ENCODE measurements around the gene PTPN18.
"Not testable (repeated sequence)": the region's sequence is repeated elsewhere in the genome, so short reads cannot be mapped to it uniquely, and the experiment has no call there.

PTPN18 gene

GRCh38 chr2:130355578-130356431 lies at the start of gene PTPN18:
Gene PTPN18, plus strand, starts transcription at chr2:130356056. Its CDS starts 52 bp downstream, at chr2:130356108.
- peak; percentile 93 for DNase-seq (ENCODE audit: low spot score)

DNA sequence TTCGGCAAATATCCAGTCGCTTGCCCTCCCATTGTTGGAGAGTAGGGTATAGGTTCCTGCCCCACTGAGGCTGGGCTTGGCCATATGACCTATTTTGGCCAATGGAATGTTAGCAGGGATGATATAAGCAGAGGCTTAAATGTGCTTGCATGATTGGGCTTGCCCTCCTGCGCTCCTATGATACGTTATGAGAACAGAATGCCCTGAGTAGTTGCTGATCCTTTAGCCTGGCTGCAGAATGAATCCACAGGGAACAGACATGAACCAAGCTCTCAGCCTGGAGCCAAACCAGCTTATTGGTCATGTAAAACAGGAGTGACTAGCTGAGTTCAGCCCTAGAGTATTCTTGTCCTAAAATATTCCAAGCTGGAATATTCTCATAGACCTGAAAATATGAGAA lies 48.0 kb upstream of the PTPN18 start:
- DNase-seq (ENCODE audit: low spot score): no peak

DNA sequence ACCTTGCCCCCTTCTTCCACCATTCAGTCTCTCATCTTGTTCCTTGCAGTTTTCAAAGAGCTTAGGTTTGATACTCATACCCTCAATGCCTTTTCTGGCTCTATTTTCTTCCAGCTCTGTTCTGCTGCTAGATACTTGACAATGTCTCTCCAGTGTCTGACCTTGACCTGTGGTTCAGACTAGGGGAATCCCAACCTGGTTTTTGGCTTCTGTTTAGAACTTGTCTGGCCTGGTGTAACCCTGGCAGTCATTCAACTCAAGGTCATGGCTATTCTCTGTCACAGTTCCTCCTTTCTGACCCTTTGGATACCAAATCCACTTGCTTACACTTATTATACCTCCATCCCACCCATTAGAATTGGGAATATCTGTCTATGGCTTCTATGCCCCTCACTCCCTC lies 45.0 kb upstream of the PTPN18 start:
- DNase-seq (ENCODE audit: low spot score): no peak

DNA sequence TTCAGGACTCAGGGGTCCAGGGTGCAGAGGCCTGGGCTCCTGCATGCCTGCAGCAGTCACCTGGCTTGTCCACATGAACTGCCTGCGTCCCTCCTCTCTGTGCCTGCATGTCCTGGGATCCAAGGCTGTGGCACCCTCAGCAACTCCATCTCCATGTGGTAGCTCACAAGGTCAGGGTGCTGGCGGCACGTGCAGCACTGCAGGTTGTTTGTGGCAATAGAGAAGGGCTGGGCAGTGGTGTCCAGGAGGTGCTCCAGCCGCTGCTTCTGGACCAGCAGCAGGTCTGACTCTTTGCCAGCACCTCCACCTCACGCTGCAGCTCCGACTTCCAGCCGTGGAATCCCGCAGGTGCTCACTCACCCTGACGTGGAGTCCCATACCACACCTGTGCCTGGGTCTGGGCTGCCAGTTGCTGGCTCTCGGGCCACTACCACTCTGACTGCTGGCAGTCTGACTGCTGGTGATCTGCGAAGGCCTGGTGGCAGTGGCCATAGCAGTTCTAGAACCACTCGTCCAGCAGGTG lies 42.0 kb upstream of the PTPN18 start:
- no peak for DNase-seq (ENCODE audit: low spot score)

GRCh38 chr2:130314377-130314776 lies 41.5 kb upstream of the PTPN18 start:
- DNase-seq (ENCODE audit: low spot score): no peak

DNA sequence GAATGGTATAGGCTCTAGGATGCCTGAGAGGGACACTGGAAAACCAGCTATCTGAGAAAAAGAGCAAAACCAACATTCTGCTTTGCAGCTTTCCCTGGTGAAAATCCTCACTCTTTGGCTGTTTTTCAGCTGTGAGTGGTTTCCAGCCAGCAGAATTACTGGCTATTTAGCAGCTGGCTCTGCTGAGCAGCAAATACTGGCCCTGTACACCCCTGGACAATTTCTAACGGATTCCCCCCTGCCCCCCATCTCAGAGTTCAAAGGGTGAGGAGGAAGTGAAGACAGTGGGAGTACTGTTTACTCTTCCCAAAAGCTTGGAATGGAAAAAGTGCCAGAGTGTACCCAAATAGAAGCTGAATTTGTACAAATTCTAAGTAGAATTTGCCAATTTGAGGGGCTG lies 39.3 kb upstream of the PTPN18 start:
- DNase-seq (ENCODE audit: low spot score): no peak

GRCh38 chr2:130318906-130319305 lies 37.0 kb upstream of the PTPN18 start:
- DNase-seq (ENCODE audit: low spot score): no peak

GRCh38 chr2:130319536-130319935 lies 36.3 kb upstream of the PTPN18 start:
- peak; percentile 20 for DNase-seq (ENCODE audit: low spot score)

- DNase-seq (ENCODE audit: low spot score): peak; percentile 64
These were observed 27.9 kb upstream of the PTPN18 start for GRCh38 chr2:130327703-130328527.

- peak; percentile 46 for DNase-seq (ENCODE audit: low spot score)
These were observed 27.1 kb upstream of the PTPN18 start for GRCh38 chr2:130328710-130329109.

DNA sequence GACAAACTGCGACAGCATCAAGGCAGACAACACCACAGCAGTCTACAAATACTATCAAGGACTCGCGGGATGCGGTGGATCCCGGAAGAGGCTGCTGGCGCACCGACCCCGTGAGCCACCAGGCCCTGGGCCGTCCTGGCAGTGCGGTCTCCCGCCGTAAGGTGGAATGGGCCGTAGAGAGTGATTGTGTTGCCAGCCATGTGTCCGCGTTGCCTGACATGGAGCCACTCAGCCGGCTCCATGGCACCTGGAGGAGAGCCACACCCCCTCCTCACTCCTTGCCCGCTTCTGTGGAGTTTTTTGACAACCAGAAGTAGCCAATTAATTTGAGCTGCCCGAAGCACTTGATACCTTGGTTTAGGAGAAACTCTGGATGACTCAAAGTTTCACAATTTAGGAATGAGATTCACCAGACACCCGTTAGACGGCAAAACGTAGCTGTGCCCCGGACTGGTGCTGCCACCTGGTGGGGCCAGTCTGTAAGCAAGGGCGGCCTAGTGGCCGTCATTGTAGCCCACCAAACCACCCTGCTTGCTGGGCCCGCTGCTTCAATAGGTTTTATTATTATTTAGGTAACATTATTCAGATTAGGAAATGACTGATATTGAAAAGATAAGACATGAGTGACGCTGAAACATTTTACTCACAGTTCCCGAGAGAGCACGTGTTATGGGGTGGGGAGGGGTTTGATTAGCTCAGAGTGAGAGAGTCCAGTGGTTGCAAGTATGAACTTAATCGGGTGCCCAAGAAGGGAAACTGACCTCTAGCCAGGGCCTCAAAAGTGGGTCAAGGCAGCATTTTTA lies 23.4 kb upstream of the PTPN18 start:
- peak; percentile 77 for DNase-seq (ENCODE audit: low spot score)

- DNase-seq (ENCODE audit: low spot score): not testable (repeated sequence)
These were observed 22.6 kb upstream of the PTPN18 start for GRCh38 chr2:130333253-130333652.

GRCh38 chr2:130334026-130334425 lies 21.8 kb upstream of the PTPN18 start:
- DNase-seq (ENCODE audit: low spot score): no peak

- no peak for DNase-seq (ENCODE audit: low spot score)
These were observed 20.6 kb upstream of the PTPN18 start for GRCh38 chr2:130335226-130335625.

GRCh38 chr2:130336150-130336876 lies 19.5 kb upstream of the PTPN18 start:
- DNase-seq (ENCODE audit: low spot score): peak; percentile 19

DNA sequence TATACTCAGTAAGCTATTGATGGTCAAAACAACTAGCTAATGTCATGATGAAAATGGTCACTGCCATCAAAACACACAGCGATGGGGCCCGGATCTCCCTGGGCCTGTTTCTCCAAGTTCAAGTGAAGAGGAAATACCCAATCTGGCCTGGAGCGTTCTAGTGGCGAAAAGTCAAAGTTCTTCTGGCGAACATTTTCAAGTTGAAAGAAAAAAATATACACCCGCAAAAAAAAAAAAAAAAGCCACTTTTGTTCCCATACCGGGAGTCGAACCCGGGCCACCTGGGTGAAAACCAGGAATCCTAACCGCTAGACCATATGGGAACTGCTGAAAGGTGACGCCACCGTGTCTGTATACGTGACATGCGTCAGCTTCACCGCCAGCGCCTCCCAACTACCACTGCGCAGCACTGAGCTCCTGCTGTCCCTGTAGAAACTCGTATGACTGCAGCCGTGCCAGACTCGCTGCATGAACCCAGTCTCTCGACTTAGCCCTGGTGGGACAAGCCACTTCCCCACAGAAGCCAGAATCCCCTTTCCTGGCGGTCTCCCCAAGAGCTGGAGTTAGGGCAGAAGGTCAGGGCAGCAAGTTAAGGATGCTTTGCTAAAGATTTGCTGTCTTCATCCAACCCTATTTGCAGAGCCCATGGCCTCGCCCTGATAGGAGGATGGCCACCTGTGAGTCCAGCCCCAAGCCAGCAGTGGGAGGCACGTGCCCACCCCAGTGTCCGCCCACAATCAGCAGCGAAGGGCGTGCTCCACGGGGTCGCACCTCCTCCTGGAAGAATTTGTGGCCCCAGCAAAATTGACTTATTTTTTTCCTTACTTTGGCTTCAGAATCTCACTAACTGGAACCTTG lies 18.8 kb upstream of the PTPN18 start:
- peak; percentile 75 for DNase-seq (ENCODE audit: low spot score)

DNA sequence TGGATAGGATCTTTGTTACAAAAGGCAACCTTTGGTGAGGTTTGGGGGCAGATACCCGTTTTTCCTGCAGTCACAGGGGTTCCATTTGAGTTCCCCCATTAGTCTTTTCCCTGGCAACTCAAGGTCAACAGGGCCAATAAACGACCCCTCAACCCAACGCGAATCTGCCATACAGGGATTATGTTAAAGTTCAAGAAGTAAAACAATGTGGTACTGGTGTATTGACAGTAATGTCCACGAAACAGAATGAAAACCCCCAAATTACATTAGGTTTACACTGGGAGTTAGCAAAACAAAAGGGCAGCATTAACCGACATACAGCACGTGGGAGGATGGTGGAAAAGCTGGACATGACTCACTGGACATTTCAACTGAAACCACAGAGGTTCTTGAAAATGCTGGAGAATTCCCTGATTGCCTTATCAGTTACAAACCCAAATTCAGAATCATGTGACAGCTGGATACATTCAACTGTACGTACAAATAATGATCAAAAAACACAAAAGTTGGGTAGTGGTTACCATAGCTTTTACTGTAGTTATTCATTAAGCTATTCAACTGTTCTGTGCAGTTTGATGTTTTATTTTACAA lies 18.0 kb upstream of the PTPN18 start:
- DNase-seq (ENCODE audit: low spot score): peak; percentile 43

DNA sequence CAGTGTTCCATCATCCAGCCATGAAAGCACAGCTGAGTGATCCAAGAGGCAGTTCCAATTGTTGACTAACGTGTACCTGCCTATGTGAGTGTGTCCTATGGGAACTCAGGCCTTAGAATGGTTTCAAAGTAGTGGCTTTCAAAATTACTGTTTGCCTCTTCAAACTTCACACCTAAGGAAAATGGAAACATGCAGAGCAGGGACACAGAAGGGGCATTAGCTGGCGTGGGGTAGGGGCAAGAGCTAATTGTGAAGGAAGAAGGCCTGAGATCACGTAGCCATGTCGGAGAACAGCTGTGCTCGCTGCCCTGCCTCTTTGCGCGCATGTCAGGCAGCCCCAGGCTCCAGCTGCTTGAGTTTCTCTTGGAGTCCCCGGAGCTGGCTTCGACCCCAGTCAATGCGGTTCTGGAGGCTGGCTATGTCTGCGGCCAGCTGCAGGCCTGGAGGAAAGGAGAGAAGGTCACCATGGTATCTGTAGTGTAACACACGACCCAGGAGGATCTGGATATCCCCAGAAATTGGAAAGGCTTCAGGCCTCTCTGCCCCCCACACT lies 17.0 kb upstream of the PTPN18 start:
- no peak for DNase-seq (ENCODE audit: low spot score)

DNA sequence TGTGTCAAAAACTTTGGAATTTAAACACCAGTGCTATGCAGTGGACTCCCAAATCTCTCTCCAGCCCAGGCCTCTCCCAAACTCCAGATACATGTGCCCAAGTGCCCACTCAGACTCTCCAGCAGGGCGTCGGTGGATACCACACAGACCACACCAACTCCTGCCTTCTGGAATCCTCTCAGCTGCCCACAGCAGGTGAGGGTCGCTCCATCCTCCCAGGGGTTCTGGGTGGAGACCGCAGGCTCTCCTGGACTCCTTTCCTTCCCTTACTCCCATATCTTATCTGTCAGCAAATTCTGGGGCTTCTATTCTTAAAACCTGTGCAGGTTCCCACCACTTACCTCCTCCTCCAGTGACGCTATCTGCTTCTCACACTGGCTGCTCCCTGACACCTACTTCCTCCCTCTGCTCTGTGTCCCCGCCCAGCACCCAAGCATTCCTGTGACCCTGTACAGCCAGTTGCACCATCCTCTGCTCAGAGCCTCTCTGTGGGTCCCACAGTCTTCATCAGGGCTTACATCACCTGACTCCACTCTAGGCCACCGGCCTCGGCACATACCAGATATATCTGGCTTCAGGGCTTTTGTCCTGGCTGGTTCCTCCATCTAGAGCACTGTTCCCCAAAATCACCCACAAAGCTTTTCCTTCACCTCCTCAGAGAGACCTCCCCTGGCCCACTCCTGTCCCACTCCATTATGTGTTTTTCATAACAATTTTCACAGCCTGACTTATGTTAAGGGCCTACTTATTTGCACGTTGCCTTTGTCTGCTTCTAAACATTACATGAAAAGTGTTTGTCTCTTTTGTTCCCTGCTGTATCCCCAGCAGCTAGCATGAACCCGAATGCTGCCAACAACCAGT lies 15.7 kb upstream of the PTPN18 start:
- no peak for DNase-seq (ENCODE audit: low spot score)
